Measurements from ENCODE around the gene CD28.
"Not testable (repeated sequence)": the region's sequence is repeated elsewhere in the genome, so short reads cannot be mapped to it uniquely, and the experiment has no call there.

Gene CD28

DNA sequence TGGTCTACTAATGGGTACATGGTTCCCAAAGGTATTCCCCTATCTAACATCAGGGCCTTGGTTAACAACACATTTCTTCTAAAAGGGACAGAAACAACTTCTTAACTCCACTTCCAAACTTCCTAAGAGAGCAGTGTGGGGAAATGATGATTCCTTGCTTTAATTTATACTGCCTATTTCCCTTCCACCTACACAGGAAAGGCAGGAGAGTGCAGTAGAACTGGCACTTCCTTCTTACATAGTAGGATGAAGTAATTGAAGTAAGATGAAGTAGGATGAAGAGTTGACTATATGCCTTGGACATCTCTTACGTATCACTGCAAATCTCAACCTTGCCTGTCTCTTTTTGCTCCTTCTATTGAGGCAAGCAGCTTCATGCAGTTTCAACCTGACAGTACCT is 54.7 kb downstream of the CD28 start:
- Mint-ChIP-seq H3K9me3 (peaks cover 36% of the 10 kb centered on the region), H3K36me3 (ENCODE audit: low read depth) (peaks cover 68% of the 10 kb centered on the region), H3K4me3 (no peak overlapping the region), H3K27ac (no peak overlapping the region), H3K27me3 (ENCODE audit: low read depth) (no peaks in the 10 kb centered on the region), H3K4me1 (ENCODE audit: low read depth) (peaks cover 46% of the 10 kb centered on the region)

DNA sequence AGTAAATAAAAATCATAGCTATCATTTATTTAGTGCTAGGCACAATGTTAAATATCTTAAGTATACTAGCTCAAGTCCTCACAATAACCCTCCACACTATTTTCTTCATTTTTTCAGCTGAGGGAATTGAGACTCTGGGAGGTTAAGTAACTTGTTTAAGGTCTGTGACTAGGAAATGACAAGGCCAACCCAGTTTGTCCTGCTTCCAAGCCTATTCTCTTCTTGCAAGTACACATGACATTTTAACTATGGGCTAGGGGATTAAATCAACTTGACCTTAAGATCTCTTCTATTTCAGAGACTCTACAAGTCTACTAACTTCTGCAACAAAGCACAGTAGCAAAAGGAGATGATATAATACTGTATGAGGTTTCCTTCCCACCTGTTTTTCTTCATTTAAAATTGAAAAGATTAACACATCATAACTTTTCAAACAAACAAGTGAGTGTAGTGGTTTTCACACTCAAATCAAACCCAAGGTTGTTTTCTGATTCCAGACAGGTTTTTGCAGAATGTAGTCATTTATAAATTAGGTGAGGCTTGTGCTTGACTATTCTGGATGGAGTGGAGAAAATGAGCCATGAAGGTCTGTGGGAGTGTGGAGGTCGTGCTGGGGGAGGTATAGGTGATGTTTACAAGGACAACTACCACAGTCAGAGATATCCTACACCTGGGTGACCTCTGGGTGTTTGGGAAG is 57.0 kb downstream of the CD28 start:
- Mint-ChIP-seq H3K9me3 (peaks cover 34% of the 10 kb centered on the region), H3K36me3 (ENCODE audit: low read depth) (peaks cover 66% of the 10 kb centered on the region), H3K27me3 (ENCODE audit: low read depth) (no peaks in the 10 kb centered on the region), H3K4me1 (ENCODE audit: low read depth) (peaks cover 55% of the 10 kb centered on the region), H3K27ac (peak overlapping the region; percentile 91), H3K4me3 (peak overlapping the region; percentile 17)

DNA sequence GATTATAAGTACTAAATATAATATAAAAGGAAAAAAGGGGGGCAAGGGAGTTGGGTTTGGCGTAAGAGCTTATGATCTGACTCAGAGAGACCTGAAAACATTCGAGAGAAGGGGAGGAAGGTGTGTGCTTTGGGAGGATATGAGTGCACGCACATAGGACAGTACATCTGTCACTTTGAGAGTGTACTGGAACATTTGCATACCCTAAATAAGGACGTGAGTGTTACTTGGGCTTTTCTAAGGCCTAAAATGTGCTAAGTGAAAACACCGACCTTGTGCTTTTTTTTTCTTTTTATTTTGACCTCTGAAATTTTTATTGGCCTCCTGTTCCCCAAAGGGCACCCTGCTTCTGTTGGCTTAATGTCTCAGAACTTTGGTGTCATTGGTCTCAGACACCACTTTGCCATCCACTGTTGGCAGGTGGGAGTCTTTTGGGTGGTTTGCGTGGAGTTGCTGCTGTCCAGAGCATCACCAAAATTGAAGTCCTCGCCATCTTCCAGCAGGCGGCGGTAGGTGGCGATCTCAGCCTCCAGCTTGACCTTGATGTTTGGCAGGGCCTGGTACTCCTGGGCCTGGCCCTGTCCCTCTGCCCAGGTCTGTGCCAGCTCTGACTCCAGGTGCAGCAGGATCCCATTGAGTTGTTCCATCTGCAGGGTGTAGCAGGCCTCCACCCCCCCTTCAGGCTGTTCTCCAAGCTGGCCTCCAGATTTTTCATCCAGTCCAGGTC is 57.7 kb downstream of the CD28 start:
- Mint-ChIP-seq H3K9me3 (peaks cover 33% of the 10 kb centered on the region), H3K4me3 (peak overlapping the region; percentile 31), H3K4me1 (ENCODE audit: low read depth) (peaks cover 52% of the 10 kb centered on the region), H3K27ac (peak overlapping the region; percentile 91), H3K36me3 (ENCODE audit: low read depth) (peaks cover 62% of the 10 kb centered on the region), H3K27me3 (ENCODE audit: low read depth) (no peaks in the 10 kb centered on the region)

DNA sequence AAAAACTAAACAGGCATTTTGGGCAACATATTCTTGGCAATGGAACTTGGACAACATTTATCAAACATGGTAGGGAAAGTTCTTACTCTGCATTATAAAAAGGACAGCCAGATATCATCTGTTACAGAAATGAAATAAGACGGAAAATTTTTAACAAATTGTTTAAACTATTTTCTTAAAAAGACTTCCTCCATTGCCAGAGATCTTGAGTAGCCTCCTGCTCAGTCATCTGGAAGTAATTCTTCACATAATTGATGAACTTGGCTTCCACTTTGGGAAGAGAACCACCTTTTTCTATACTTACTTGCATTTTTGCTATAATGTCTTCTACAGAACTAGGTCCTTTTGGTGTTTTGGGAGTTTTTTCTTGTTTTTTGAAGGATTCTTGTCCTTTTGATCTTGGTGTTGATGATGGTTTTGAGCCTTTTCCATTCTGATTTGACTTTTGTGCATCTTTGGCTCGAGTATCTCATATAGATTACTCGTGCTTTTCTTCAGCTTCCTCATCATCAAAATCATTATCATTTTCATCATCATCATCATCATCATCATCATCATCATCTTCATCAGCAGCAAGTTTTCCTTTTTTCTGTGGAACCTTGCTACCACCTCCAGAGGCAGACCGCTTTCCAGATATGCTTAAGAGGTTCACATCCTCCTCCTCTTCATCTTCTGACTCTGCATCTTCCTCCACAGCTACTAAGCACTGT is 66.2 kb downstream of the CD28 start:
- H3K4me1 Mint-ChIP-seq (ENCODE audit: low read depth), result peaks cover 6% of the 10 kb centered on the region
- no peak overlapping the region for H3K4me3 Mint-ChIP-seq
- peaks cover 46% of the 10 kb centered on the region for H3K36me3 Mint-ChIP-seq (ENCODE audit: low read depth)
- peaks cover 17% of the 10 kb centered on the region for H3K9me3 Mint-ChIP-seq
- no peak overlapping the region for H3K27ac Mint-ChIP-seq
- no peaks in the 10 kb centered on the region for H3K27me3 Mint-ChIP-seq (ENCODE audit: low read depth)

DNA sequence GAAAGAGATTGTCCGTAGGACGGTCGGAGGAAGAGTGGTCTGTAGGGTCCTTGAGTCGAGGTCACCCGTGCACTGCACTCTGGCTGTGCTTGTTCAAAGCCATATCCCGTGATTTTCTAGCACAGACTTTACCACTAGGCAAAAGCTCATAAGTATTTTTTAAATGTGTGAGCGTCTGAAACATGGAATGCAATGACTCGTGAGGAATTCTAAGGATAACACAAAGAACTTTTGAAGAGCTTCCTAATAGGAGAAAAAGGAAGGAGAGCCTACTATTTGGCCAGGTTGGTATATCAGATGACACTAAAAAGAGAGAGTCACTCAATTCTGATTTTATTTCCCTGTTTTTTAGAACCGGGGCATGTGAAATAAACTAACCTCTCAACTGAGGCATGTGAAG is 68.3 kb downstream of the CD28 start:
- Mint-ChIP-seq H3K9me3 (peaks cover 6% of the 10 kb centered on the region), H3K27ac (no peak overlapping the region), H3K4me3 (no peak overlapping the region), H3K36me3 (ENCODE audit: low read depth) (peaks cover 34% of the 10 kb centered on the region), H3K27me3 (ENCODE audit: low read depth) (no peaks in the 10 kb centered on the region), H3K4me1 (ENCODE audit: low read depth) (peaks cover 8% of the 10 kb centered on the region)

DNA sequence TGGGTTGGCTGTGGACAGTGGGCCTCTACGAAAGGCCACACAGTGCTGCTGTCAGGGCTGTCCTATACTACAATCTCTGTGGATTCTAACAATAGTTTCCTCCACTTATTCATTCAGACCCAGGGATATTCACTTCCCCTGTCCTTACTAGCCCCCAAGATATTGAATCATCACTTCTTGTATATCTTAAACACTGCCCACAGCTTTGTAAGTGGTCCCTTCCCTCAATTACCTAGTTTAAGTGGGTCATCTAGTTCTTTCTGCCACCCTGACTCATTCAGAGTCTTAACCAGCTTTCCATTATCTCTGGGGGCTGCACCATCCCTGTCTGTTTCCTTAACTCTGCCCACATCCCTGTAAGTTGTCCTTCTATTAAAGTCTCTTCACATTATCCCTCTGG is 69.2 kb downstream of the CD28 start:
- Mint-ChIP-seq H3K4me3 (no peak overlapping the region), H3K27ac (no peak overlapping the region), H3K9me3 (peaks cover 3% of the 10 kb centered on the region), H3K36me3 (ENCODE audit: low read depth) (peaks cover 30% of the 10 kb centered on the region), H3K27me3 (ENCODE audit: low read depth) (no peaks in the 10 kb centered on the region), H3K4me1 (ENCODE audit: low read depth) (peaks cover 12% of the 10 kb centered on the region)

DNA sequence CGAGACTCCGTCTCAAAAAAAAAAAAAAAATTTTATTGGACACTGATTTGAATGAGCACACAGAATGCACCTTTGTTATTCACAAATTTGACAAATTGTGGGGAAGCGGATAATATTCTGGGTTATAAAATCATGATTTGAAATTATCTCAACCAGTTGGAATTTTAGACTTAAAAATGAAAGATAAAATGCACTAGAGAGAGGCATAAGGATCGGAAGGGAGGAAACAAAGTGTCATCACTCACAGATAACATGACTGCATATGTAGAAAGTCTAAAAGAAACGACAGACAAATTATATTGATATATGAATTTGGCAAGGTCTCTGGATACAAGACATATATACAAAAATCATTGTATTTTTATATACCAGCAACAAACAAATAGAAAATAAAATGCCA is 70.6 kb downstream of the CD28 start:
- peaks cover 14% of the 10 kb centered on the region for H3K4me1 Mint-ChIP-seq (ENCODE audit: low read depth)
- H3K9me3 Mint-ChIP-seq, result no peaks in the 10 kb centered on the region
- no peaks in the 10 kb centered on the region for H3K27me3 Mint-ChIP-seq (ENCODE audit: low read depth)
- no peak overlapping the region for H3K27ac Mint-ChIP-seq
- H3K36me3 Mint-ChIP-seq (ENCODE audit: low read depth), result peaks cover 25% of the 10 kb centered on the region
- no peak overlapping the region for H3K4me3 Mint-ChIP-seq

DNA sequence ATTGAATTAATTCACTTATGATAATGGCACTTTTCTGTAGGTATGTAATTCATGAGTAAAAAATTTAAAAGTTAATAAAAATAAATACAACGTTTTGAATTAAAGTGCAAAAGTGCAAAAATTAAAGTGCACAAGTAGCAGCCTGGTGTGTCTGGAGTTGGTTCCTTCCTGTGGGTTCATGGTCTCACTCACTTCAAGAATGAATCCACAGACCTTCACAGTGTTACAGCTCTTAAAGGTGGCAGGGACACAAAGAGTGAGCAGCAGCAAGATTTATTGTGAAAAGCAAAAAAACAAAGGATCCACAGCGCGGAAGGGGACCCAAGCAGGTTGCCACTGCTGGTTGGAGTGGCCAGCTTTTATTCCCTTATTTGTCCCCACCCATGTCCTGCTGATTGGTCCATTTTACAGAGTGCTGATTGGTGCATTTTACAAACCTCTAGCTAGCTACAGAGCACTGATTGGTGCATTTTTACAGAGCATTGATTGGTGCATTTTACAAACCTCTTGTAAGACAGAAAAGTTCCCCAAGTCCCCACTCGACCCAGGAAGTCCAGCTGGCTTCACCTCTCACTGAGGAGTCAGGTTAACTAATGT is 73.1 kb downstream of the CD28 start:
- Mint-ChIP-seq H3K36me3 (ENCODE audit: low read depth) (peaks cover 11% of the 10 kb centered on the region), H3K4me1 (ENCODE audit: low read depth) (peaks cover 32% of the 10 kb centered on the region)
- H3K9me3 Mint-ChIP-seq; H3K27me3 Mint-ChIP-seq (ENCODE audit: low read depth); H3K27ac Mint-ChIP-seq; H3K4me3 Mint-ChIP-seq: not testable (repeated sequence)

DNA sequence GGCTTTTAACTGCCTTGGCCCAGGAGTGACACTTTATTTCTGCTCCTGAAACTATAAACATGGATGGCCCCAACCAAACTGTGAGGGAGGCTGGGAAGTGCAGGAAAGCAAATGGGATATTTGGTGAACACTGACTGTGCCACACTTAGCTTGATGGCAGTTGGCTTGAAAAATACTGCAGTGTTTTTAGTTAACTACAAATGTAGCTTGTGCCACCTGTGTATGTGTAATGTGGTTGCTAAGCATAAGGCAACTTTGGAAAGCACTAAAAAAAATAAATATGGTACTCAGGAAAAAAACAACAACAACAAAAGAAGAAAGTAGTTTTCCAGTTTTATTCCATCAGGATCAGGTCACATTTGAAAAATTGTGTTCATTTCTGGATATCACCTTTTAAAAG is 73.8 kb downstream of the CD28 start:
- Mint-ChIP-seq H3K9me3 (no peaks in the 10 kb centered on the region), H3K4me3 (no peak overlapping the region), H3K36me3 (ENCODE audit: low read depth) (peaks cover 11% of the 10 kb centered on the region), H3K27ac (no peak overlapping the region), H3K4me1 (ENCODE audit: low read depth) (peaks cover 34% of the 10 kb centered on the region), H3K27me3 (ENCODE audit: low read depth) (no peaks in the 10 kb centered on the region)

DNA sequence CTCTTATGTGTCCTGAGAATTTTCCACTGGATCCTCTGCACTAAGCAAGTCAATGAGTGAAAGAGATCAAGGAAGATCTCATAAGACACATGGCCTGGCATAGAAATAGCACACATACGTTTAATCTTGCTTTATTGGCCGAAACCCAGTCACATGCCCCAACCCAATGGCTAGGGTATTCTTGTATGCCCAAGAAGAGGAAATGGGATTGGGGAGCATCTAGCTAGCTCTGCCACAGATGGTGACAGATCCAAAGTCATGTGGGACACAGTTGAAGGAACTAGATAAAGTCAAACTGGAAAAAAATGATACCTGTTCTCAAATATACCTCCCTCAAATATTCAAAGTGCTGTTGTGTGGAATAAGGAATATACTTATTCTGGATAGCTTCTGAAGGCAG is 74.7 kb downstream of the CD28 start:
- Mint-ChIP-seq H3K36me3 (ENCODE audit: low read depth) (peaks cover 6% of the 10 kb centered on the region), H3K9me3 (no peaks in the 10 kb centered on the region), H3K27ac (no peak overlapping the region), H3K4me3 (no peak overlapping the region), H3K4me1 (ENCODE audit: low read depth) (peaks cover 34% of the 10 kb centered on the region), H3K27me3 (ENCODE audit: low read depth) (no peaks in the 10 kb centered on the region)

DNA sequence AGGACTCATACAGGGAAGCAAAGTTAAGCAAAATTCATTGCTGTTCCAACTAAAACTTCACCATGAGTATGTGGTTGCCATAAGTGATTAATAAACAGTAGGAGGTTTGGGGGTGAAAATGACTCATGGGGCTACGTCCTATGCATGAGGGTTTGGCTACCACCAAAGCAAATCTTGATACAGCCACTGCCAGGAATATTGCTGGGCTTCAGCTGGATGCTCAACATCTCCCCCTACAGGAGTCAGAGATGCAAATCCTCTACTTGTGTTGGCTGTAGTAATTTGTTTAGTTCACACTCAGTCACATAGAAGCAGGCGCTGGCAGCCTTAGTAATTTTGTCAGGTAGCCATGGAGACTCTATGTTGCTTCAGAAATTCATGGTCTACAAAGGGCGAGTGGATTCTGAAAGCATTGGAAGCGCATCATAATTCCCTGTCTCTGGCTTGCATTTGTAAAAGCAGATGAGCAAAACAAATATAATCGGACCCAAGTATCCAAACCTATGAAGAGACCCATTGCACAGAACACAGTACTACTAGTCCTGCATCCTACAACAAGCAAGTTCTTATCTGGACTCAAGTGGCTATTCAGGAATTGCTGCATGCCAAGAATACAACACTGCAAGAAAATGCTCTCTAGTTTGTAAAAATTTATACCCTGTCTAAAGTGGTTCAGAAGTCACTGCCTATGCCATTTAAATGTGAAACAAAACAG is 76.0 kb downstream of the CD28 start:
- Mint-ChIP-seq H3K27me3 (ENCODE audit: low read depth) (no peaks in the 10 kb centered on the region), H3K9me3 (no peaks in the 10 kb centered on the region), H3K36me3 (ENCODE audit: low read depth) (peaks cover 6% of the 10 kb centered on the region), H3K4me3 (no peak overlapping the region), H3K4me1 (ENCODE audit: low read depth) (peaks cover 40% of the 10 kb centered on the region), H3K27ac (peak overlapping the region; percentile 64)

DNA sequence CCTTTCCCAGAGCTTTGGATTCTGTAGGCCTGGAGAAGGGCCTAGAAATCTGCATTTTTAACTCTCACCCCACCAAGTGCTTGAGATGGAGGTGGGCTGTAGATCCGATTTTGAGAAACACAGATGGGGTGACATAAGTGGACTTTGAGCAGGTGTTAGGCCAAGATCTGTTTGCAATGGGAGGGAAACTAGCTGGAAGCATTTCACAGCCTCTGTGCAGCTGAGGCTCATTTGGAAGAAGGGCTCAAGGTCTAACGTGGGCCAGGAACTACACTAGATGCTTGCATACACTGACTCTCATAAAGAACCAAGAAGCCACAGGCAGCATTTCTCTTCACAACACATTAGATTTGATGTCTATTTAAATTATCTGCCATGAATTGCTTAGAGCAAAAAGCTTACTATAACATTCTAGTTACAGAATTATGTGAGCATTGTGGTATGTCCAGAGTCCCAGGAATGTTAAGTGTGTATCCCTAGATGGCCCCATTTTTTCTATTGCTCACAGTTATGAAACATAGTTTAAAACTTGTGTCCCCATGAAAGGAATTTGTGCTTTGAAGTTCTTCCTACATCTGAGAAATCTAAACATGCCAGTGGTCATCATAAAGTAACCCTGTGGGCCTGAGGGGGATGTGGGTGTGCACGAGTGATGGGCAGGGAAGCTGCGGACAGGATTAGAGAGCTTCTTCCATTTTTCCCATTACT is 77.2 kb downstream of the CD28 start:
- H3K36me3 Mint-ChIP-seq (ENCODE audit: low read depth), result peaks cover 6% of the 10 kb centered on the region
- H3K27ac Mint-ChIP-seq, result no peak overlapping the region
- peaks cover 45% of the 10 kb centered on the region for H3K4me1 Mint-ChIP-seq (ENCODE audit: low read depth)
- H3K9me3 Mint-ChIP-seq, result no peaks in the 10 kb centered on the region
- H3K27me3 Mint-ChIP-seq (ENCODE audit: low read depth), result no peaks in the 10 kb centered on the region
- H3K4me3 Mint-ChIP-seq, result peak overlapping the region; percentile 30

DNA sequence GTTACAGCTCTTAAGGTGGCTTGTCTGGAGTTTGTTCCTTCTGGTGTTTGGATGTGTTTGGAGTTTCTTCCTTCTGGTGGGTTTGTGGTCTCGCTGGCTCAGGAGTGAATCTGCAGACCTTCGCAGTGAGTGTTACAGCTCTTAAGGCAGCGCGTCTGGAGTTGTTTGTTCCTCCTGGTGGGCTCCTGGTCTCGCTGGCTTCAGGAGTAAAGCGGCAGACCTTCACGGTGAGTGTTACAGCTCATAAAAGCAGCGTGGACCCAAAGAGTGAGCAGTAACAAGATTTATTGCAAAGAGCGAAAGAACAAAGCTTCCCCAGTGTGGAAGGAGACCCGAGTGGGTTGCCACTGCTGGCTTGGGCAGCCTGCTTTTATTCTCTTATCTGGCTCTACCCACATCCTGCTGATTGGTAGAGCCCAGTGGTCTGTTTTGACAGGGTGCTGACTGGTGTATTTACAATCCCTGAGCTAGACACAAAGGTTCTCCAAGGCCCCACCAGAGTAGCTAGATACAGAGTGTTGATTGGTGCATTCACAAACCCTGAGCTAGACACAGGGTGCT is 78.4 kb downstream of the CD28 start:
- H3K27me3 Mint-ChIP-seq (ENCODE audit: low read depth); H3K9me3 Mint-ChIP-seq; H3K36me3 Mint-ChIP-seq (ENCODE audit: low read depth): not testable (repeated sequence)
- H3K27ac Mint-ChIP-seq, result peak overlapping the region; percentile 38
- peaks cover 39% of the 10 kb centered on the region for H3K4me1 Mint-ChIP-seq (ENCODE audit: low read depth)
- peak overlapping the region; percentile 53 for H3K4me3 Mint-ChIP-seq

Data from T-helper 1 cell treated with Interleukin-12 subunit alpha and Interleukin-12 subunit beta and Interleukin-4 antibody, amounts not matched to agents 30 μg/mL and 1 μg/mL, for 36 hours (primary cell).